D721Med (cell line): ENCODE measurements around the gene KLK5.

Experiments used
- DNase-seq: peaks from one replicate; pipeline ENCODE4 v3.0.0; 2011; ENCODE audit warnings: low spot score; ENCODE audit not compliant: insufficient read length
- FAIRE-seq: peaks from 2 replicates; lab custom pipeline; 2011; peaks lifted over from hg19 to GRCh38; lab: Jason Lieb, UNC
- CTCF ChIP-seq: IDR thresholded peaks from 2 replicates; pipeline ENCODE4 v1.5.1; 2012; ENCODE audit warnings: mild to moderate bottlenecking, control low read depth; ENCODE audit not compliant: insufficient read depth; ENCODE audit errors: missing control alignments

KLK5 gene

GRCh38 chr19:50924586-50924985 lies 28.3 kb downstream of the KLK5 start:
- DNase-seq (no peak), FAIRE-seq (no peak)
- no peak for TF ChIP-seq CTCF

- no peak for FAIRE-seq
Measured at GRCh38 chr19:50922317-50922853, 30.5 kb downstream of the KLK5 start.

GRCh38 chr19:50921426-50922316 lies 31.2 kb downstream of the KLK5 start:
- no peak for DNase-seq
- no peak for FAIRE-seq
- no peak for TF ChIP-seq CTCF

More at GRCh38 chr19:50922317-50922853, 30.5 kb downstream of the KLK5 start:
- TF ChIP-seq CTCF, result peak; percentile 86
- DNase-seq, result peak; percentile 61

- FAIRE-seq (no peak), DNase-seq (no peak)
- no peak for TF ChIP-seq CTCF
Measured at GRCh38 chr19:50916069-50916468, 36.8 kb downstream of the KLK5 start.

- FAIRE-seq, result no peak
- no peak for DNase-seq
- no peak for TF ChIP-seq CTCF
Measured at GRCh38 chr19:50912727-50913716, 39.8 kb downstream of the KLK5 start.

GRCh38 chr19:50912102-50912599 lies 40.7 kb downstream of the KLK5 start:
- no peak for DNase-seq
- FAIRE-seq, result no peak
- TF ChIP-seq CTCF, result no peak
